Activated T-cell treated with anti-CD3 and anti-CD28 coated beads, Interleukin-2, amount 50 U/mL, for 4 hours (primary cell): ENCODE measurements around the gene GDI2. TPM values are rescaled to one million over a fixed set of nuclear protein-coding genes. Genes with fewer than 3 reads are reported as not detected.
"Not testable (repeated sequence)": the region's sequence is repeated elsewhere in the genome, so short reads cannot be mapped to it uniquely, and the experiment has no call there.

Experiments used
- ATAC-seq, 2 donors: fragments of 200-7000 bp; cut with Tn5 transposase; one replicate each; pipeline ENCODE4 v1.10.0; 2021
- DNase-seq: peaks from one replicate; pipeline ENCODE4 v3.0.0-alpha.2; 2020
- H3K27me3 Mint-ChIP-seq: one replicate; pipeline ENCODE4 v1.8.0; 2021; ENCODE audit warnings: low read depth, mixed read lengths
- H3K36me3 Mint-ChIP-seq: one replicate; pipeline ENCODE4 v1.8.0; 2022; ENCODE audit warnings: mixed read lengths; ENCODE audit not compliant: insufficient read depth
- H3K4me1 Mint-ChIP-seq: one replicate; pipeline ENCODE4 v1.8.0; 2021; ENCODE audit warnings: low read depth, mixed read lengths
- H3K4me3 Mint-ChIP-seq: one replicate; pipeline ENCODE4 v1.8.0; 2021; ENCODE audit warnings: mild to moderate bottlenecking, moderate library complexity, mixed read lengths
- H3K9me3 Mint-ChIP-seq: one replicate; pipeline ENCODE4 v1.8.0; 2021; ENCODE audit warnings: mixed read lengths
- total RNA-seq, 3 donors: library from RNA; stranded (reverse); gene quantifications; one replicate each; pipeline ENCODE4 v1.2.1, GENCODE V29; 2021

The GDI2 gene
- total RNA-seq, 3 donors from 2014 or later = 270 to 301 (median 294) TPM

- H3K36me3 Mint-ChIP-seq = peaks cover 66% of the 10 kb centered on the region
- H3K4me3 Mint-ChIP-seq = no peak overlapping the region
- H3K27me3 Mint-ChIP-seq = no peaks in the 10 kb centered on the region
- H3K9me3 Mint-ChIP-seq = peaks cover 18% of the 10 kb centered on the region
- ATAC-seq (no peak), DNase-seq (no peak)
- H3K4me1 Mint-ChIP-seq = peaks cover 32% of the 10 kb centered on the region
Measured at GRCh38 chr10:5782174-5782573, 31.1 kb downstream of the GDI2 start.

DNA sequence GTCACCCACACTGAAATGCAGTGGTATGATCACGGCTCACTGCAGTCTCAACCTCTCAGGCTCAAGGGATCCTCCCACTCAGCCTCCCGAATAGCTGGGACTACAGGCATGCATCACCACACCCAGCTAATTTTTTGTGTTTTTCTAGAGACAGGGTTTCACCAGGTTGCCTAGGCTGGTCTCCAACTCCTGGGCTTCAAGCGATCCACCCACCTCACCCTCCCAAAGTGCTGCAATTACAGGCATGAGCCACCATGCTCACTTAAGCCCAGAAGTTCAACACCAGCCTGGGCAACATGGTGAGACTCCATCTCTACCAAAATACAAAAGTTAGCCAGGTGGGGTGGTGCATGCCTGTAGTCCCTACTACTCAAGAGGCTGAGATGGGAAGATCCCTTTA, 33.5 kb downstream of the GDI2 start:
- DNase-seq = no peak
- Mint-ChIP-seq H3K27me3 (no peaks in the 10 kb centered on the region), H3K36me3 (peaks cover 61% of the 10 kb centered on the region), H3K4me3 (no peak overlapping the region), H3K9me3 (peaks cover 16% of the 10 kb centered on the region), H3K4me1 (peaks cover 51% of the 10 kb centered on the region)
- no peak for ATAC-seq

GRCh38 chr10:5777758-5778157, 35.5 kb downstream of the GDI2 start:
- peaks cover 62% of the 10 kb centered on the region for H3K4me1 Mint-ChIP-seq
- not testable (repeated sequence) for DNase-seq, H3K9me3 Mint-ChIP-seq, H3K27me3 Mint-ChIP-seq, ATAC-seq, H3K4me3 Mint-ChIP-seq
- H3K36me3 Mint-ChIP-seq = peaks cover 53% of the 10 kb centered on the region

- Mint-ChIP-seq H3K4me1 (peaks cover 54% of the 10 kb centered on the region), H3K36me3 (peaks cover 47% of the 10 kb centered on the region), H3K27me3 (no peaks in the 10 kb centered on the region), H3K9me3 (no peaks in the 10 kb centered on the region), H3K4me3 (no peak overlapping the region)
- ATAC-seq (no peak), DNase-seq (no peak)
Measured at GRCh38 chr10:5776881-5777197, 36.4 kb downstream of the GDI2 start.

DNA sequence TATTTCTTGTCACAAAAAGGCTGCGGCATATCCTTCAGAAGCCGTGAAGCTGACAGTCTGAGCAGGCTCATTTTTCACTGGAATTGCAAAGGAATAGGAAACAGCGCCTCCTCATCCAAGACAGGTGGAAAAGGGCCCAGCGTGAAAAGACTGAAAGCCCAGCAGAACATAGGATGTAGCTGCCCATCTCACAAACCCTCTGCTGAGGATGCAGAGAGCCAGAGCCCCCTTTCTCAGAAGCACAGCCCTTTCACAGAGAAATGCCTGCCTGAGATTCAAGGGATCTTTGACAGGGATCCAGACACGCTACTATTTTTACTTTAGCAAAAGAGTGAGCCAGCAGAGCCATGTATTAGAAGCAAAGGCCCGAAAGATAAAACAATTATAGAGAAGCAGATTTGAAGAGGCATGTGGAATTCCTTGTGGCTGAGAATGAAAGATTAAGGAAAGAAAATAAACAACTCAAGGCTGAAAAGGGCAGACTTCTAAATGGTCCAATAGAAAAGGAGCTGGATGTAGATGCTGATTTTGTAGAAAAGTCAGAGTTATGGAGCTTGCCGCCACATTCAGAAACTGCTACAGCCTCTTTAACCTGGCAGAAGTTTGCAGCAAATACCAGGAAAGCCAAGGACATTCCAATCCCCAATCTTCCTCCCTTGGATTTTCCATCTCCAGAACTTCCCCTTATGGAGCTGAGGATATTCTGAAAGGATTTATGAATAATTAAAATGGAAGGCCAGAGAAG, 36.9 kb downstream of the GDI2 start:
- peak overlapping the region; percentile 51 for H3K4me3 Mint-ChIP-seq
- peaks cover 50% of the 10 kb centered on the region for H3K36me3 Mint-ChIP-seq

GRCh38 chr10:5775685-5776084, 37.5 kb downstream of the GDI2 start:
- H3K4me1 Mint-ChIP-seq = peaks cover 47% of the 10 kb centered on the region
- H3K4me3 Mint-ChIP-seq = peak overlapping the region; percentile 51
- ATAC-seq (peak; percentile 98), DNase-seq (peak; percentile 81)
- H3K9me3 Mint-ChIP-seq = no peaks in the 10 kb centered on the region
- peaks cover 47% of the 10 kb centered on the region for H3K36me3 Mint-ChIP-seq
- no peaks in the 10 kb centered on the region for H3K27me3 Mint-ChIP-seq

More for the DNA sequence above, 36.9 kb downstream of the GDI2 start:
- no peak for ATAC-seq
- DNase-seq = no peak
- H3K4me1 Mint-ChIP-seq = peaks cover 52% of the 10 kb centered on the region
- H3K9me3 Mint-ChIP-seq = no peaks in the 10 kb centered on the region
- H3K27me3 Mint-ChIP-seq = no peaks in the 10 kb centered on the region

DNA sequence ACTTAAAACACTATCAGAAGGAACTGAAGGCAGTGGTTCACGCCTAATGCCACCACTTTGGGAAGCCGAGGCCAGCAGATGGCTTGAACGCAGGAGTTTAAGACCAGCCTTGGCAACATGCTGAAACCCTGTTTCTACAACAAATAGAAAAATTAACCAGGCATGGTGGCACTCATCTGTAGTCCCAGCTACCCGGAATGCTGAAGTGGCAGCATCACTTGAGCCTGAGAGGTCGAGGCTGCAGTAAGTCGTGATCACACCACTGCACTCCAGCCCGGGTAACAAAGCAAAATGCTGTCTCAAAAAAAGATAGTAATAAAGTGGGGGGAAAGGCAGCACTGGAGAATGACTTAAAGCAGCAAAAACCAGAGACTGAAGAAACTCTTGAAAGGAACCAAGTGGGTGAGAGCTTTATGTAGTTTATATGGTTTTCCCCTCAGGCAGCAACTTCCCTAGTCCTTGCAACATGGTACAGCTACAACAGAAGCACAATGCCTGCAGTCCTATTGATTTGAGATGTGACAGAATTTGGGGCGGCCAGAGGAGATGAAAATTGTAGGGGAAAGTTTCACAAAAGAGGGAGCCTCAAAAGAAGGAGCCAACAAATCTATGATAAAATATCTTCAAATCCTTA, 38.1 kb downstream of the GDI2 start:
- Mint-ChIP-seq H3K27me3 (no peaks in the 10 kb centered on the region), H3K4me3 (peak overlapping the region; percentile 51), H3K4me1 (peaks cover 44% of the 10 kb centered on the region), H3K9me3 (no peaks in the 10 kb centered on the region), H3K36me3 (peaks cover 43% of the 10 kb centered on the region)
- DNase-seq (no peak), ATAC-seq (peak in 1 of 2 donors; percentile 9)

DNA sequence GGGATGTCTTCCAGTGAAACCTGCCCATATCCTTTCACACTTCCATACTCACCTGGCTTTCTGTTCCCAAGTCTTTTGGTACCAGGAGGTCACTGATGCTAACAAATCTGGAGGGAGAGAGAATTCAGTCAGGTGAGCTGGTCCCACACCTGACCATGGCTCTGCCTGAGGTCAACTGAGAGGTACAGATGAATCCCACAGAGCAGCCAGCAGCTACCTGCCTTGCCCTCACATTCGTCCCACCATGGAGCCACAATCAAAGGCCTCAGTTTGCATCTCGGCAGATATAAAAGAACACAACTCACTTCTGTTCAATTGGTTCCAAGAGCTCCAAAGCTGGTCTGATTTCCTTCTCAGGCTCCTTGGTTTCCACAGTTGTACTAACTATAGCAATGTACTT, 47.0 kb downstream of the GDI2 start:
- Mint-ChIP-seq H3K36me3 (peaks cover 48% of the 10 kb centered on the region), H3K27me3 (no peaks in the 10 kb centered on the region), H3K4me3 (no peak overlapping the region), H3K9me3 (no peaks in the 10 kb centered on the region), H3K4me1 (peaks cover 6% of the 10 kb centered on the region)
- DNase-seq (no peak), ATAC-seq (no peak)

GRCh38 chr10:5765617-5766016, 47.6 kb downstream of the GDI2 start:
- Mint-ChIP-seq H3K27me3 (no peaks in the 10 kb centered on the region), H3K4me3 (no peak overlapping the region), H3K4me1 (peaks cover 6% of the 10 kb centered on the region), H3K9me3 (no peaks in the 10 kb centered on the region), H3K36me3 (peaks cover 53% of the 10 kb centered on the region)
- DNase-seq (no peak), ATAC-seq (no peak)

- no peak overlapping the region for H3K4me3 Mint-ChIP-seq
- peaks cover 59% of the 10 kb centered on the region for H3K36me3 Mint-ChIP-seq
- DNase-seq = no peak
- peak in 1 of 2 donors; percentile 41 for ATAC-seq
- no peaks in the 10 kb centered on the region for H3K27me3 Mint-ChIP-seq
- peaks cover 6% of the 10 kb centered on the region for H3K4me1 Mint-ChIP-seq
- H3K9me3 Mint-ChIP-seq = no peaks in the 10 kb centered on the region
Measured at GRCh38 chr10:5764422-5765297, 48.6 kb downstream of the GDI2 start.

DNA sequence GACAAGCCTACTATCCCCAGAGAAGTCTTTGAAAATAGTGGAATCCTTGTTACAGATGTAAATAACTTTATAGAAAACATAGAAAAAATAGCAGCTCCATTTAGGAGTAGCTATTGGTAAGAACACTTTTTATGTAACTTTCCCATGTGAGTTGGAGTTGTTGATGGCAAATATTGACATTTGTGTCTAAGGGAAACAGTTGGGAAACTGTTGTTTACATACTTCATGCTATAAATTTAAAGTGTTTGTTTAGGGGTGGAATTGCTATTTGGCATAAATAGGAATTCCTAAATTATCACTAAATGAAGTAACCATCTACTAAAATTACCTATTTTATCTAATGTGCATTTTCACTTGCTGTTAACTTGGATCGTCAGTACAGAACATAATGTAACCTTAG, 50.7 kb downstream of the GDI2 start:
- DNase-seq (no peak), ATAC-seq (no peak)
- H3K9me3 Mint-ChIP-seq = no peaks in the 10 kb centered on the region
- peaks cover 6% of the 10 kb centered on the region for H3K4me1 Mint-ChIP-seq
- H3K4me3 Mint-ChIP-seq = no peak overlapping the region
- peaks cover 59% of the 10 kb centered on the region for H3K36me3 Mint-ChIP-seq
- H3K27me3 Mint-ChIP-seq = no peaks in the 10 kb centered on the region

GRCh38 chr10:5761220-5761619, 52.0 kb downstream of the GDI2 start:
- Mint-ChIP-seq H3K27me3 (no peaks in the 10 kb centered on the region), H3K9me3 (no peaks in the 10 kb centered on the region), H3K4me1 (peaks cover 5% of the 10 kb centered on the region), H3K4me3 (no peak overlapping the region), H3K36me3 (peaks cover 52% of the 10 kb centered on the region)
- DNase-seq = no peak
- ATAC-seq = no peak

DNA sequence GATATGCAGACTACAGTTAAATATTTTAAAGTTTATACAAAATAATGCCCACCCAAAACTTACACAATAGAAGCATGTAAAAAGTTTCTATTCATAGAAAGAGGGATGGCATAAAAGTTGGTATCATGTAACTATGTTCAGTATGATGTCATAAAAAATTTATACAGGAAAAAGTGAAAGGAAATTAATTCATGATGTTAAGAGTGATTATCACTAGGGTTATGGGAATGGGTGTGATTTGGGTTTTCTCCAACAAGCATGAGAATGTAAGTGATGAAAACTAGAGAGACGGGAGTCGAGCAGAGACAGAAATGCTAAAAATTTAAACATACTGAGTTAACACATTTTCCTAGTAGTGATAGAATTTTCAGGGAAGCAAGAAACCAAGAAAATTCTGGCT, 52.7 kb downstream of the GDI2 start:
- no peaks in the 10 kb centered on the region for H3K9me3 Mint-ChIP-seq
- peaks cover 45% of the 10 kb centered on the region for H3K36me3 Mint-ChIP-seq
- peaks cover 2% of the 10 kb centered on the region for H3K4me1 Mint-ChIP-seq
- DNase-seq (no peak), ATAC-seq (no peak)
- H3K27me3 Mint-ChIP-seq = no peaks in the 10 kb centered on the region
- H3K4me3 Mint-ChIP-seq = no peak overlapping the region

DNA sequence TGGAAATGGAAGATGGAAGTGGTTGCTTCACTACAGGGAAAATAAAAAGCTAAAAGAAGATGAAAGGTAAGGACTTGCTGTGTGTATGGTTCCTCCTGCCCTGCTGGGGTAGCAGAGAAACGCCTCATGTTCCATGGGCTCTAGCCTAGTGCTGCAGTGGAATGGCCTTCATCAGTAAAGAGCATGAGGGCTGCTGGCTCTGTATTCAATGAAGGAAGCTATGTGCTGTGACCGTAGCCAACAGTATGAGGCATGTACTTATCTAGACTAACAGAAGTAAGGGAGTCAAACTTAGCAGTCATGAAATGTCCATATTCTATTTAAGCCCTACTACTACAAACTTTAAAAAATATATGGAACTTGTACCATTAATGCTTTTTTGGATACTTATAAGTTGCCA, 54.3 kb downstream of the GDI2 start:
- Mint-ChIP-seq H3K4me1 (peaks cover 5% of the 10 kb centered on the region), H3K4me3 (no peak overlapping the region), H3K9me3 (no peaks in the 10 kb centered on the region), H3K27me3 (no peaks in the 10 kb centered on the region), H3K36me3 (peaks cover 30% of the 10 kb centered on the region)
- DNase-seq = no peak
- no peak for ATAC-seq
